ENCODE results near the gene KSR1. TPM values are rescaled to one million over a fixed set of nuclear protein-coding genes. Genes with fewer than 3 reads are reported as not detected.

Gene KSR1
- total RNA-seq (2022; extraction: Qiagen RNA extraction; ENCODE audit: low read depth), result 12.2 to 17.7 TPM (median 16.3 TPM) in 5 replicates

GRCh38 chr17:27455914-27456680, at the start of gene KSR1:
Gene KSR1, plus strand, starts transcription at chr17:27456448. Its CDS starts 196 bp downstream, at chr17:27456644.

GRCh38 chr17:27630607-27631410, 174.6 kb downstream of the KSR1 start, which contains the start of gene LGALS9:
Gene LGALS9, plus strand, starts transcription at chr17:27631188. Its CDS starts 78 bp downstream, at chr17:27631266.

Other genes starting within 250 kb of the KSR1 start
- 64.1 to 84.1 TPM (median 76.8 TPM) in 5 replicates for gene WSB1, start 162.3 kb upstream of the KSR1 start, total RNA-seq (2022; extraction: Qiagen RNA extraction; ENCODE audit: low read depth)
- gene LGALS9, start 174.7 kb downstream of the KSR1 start, total RNA-seq (2022; extraction: Qiagen RNA extraction; ENCODE audit: low read depth), result 1.5 to 2.6 TPM (median 1.6 TPM) in 5 replicates